HT1080 (cell line): ENCODE measurements around the gene TP73. TPM values are rescaled to one million over a fixed set of nuclear protein-coding genes. Genes with fewer than 3 reads are reported as not detected.

Source experiments
- DNase-seq: peaks from one replicate; pipeline ENCODE4 v3.0.0-alpha.2; 2015; ENCODE audit warnings: low read depth
- total RNA-seq: library from RNA; depleted of rRNA; stranded (reverse); fragments of >200 nt; shearing (Covaris generic); gene quantifications from 2 replicates; pipeline ENCODE4 v1.2.3, GENCODE V29; 2014

The TP73 gene
- total RNA-seq, 1 experiment from 2014 or later: not detected

- DNase-seq: no peak
These were observed 18.8 kb upstream of the TP73 start for GRCh38 chr1:3633344-3634058.

DNA sequence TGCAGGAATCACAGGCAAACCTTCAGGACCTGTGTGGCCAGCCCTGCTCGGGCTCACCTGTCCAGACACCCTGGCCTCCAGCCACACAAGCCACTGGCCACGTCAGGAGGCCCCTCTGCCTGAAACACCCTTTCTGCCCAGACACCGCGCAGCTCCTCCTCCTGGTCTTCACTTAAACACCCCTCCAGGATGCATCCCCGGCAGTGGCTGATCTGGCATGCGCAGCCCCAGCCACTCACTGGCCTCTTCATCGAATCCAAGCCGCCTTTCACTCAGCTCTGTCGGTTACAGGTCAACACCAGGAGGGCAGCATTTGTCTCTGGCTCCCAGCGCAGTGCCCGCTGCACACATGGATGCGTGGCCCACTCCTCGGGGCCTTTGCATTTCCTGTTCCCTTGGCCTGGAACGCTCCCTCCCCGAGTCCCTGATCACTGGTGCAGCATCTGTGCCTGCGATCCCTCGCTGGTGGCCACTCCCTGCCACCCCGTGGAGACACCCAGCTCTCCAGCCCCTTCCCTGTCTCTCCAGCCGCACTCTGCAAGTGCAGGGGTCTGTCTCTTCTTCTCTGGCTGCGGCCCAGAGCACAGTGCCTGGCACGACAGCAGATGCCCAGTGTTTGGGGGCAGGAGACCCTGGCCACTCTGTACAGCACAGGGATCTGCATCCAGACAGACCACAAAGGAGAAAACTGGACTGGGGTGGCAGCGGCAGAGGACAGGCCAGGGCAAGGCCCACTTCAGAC is 18.1 kb upstream of the TP73 start:
- no peak for DNase-seq

DNA sequence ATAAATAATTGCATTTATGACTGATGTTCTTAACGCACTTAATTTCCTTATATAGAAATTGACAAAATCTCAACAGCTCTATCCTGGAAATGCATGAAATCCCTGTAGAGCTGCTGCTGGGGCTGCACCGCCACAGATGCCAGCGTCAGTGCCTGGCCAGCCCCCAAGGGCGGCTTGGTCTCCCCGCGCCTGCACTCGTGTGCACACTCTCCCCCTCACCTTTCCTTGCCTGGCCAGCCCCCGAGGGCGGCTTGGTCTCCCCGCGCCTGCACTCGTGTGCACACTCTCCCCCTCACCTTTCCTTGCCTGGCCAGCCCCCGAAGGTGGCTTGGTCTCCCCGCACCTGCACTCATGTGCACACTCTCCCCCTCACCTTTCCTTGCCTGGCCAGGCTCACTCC is 16.2 kb upstream of the TP73 start:
- DNase-seq: no peak

DNA sequence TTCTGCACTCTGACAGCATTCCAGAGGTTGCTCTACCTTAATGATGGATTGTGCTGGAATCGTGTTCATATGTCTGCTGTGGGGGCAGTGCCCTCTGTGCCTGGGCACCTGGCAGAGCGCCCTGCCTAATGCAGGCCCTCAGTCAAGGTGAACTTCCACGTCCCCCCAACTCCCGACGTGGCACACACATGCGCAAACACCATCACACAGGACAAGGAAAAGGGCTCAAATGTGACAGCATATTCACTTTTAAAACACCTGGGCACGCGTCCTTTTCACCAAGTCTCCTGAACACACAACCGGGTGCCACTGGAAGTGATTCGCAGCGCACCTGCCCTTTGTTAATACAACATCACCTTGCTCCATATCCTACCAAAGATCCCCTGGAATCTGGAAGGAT is 15.8 kb upstream of the TP73 start:
- DNase-seq: no peak

GRCh38 chr1:3638027-3638426 is 14.3 kb upstream of the TP73 start:
- no peak for DNase-seq

- DNase-seq: no peak
These were observed 13.6 kb upstream of the TP73 start for GRCh38 chr1:3638676-3639075.

- no peak for DNase-seq
These were observed 12.9 kb upstream of the TP73 start for GRCh38 chr1:3639397-3639911.

- no peak for DNase-seq
These were observed 12.0 kb upstream of the TP73 start for GRCh38 chr1:3640121-3640837.

GRCh38 chr1:3641046-3641760 is 11.1 kb upstream of the TP73 start:
- DNase-seq: no peak

GRCh38 chr1:3641816-3642215 is 10.5 kb upstream of the TP73 start:
- no peak for DNase-seq

- no peak for DNase-seq
These were observed 9.2 kb upstream of the TP73 start for GRCh38 chr1:3642919-3643675.

DNA sequence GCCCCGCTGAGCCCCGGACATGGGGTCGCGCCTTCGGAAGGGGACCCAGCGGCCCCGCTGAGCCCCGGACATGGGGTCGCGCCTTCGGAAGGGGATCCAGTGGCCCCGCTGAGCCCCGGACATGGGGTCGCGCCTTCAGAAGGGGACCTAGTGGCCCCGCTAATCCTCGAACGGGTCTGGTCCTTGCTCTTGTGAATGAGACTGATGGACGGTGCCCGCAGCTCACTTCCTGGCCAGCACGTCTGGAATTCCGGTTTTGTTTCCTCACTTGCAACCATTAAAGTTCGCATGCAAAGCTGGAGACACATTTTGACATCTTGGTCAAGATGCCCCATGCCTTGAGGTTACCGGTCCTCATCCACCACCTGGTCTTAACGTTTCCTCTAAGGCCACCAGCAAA is 8.0 kb upstream of the TP73 start:
- no peak for DNase-seq

GRCh38 chr1:3645247-3645646 is 7.1 kb upstream of the TP73 start:
- no peak for DNase-seq

- no peak for DNase-seq
These were observed 6.5 kb upstream of the TP73 start for GRCh38 chr1:3645666-3646355.

DNA sequence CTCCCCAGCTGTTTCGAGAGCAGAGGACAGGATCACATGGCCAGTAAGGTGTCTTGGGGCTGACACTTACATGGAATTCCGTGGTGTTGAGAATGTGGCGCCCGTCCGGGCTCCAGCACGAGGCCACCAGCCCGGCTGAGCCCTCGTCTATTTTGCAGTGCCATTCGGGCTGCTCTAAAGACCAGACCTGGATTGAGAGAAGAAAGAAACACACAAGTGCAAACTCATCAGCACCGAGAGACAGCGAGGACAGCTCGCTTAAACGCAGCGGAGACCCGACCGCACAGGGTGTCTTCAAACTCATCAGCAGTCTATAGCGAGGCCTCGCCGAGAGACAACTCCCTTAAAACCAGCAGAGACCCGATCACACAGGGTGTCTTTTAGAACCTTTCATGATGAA is 5.7 kb upstream of the TP73 start:
- DNase-seq: no peak

- peak; percentile 89 for DNase-seq
These were observed 2.7 kb upstream of the TP73 start, which contains the start of gene WRAP73 for GRCh38 chr1:3649342-3650247. Gene WRAP73, minus strand, starts transcription at chr1:3650103. Its CDS starts 104 bp downstream, at chr1:3649999.

- no peak for DNase-seq
These were observed 1.9 kb upstream of the TP73 start for GRCh38 chr1:3650248-3651025.
